ENCODE results near the gene LIN7A. TPM values are rescaled to one million over a fixed set of nuclear protein-coding genes. Genes with fewer than 3 reads are reported as not detected.

Gene LIN7A
- total and polyA plus RNA-seq, 2 of the 4 experiments (the other 2 are of a cell fraction) = 10.8 to 24.7 TPM

- H3K14ac ChIP-seq (replicated peaks; ENCODE audit: low read depth, low read length) = no peak overlapping the region
- no peak overlapping the region for H2BK5ac ChIP-seq (ENCODE audit: low read depth, low read length, poor library complexity, severe bottlenecking)
- no peaks in the 10 kb centered on the region; the same call in 1 of the 2 replicates for H3K27me3 ChIP-seq (ENCODE audit: control insufficient read depth, insufficient read depth, low read length)
- H4K20me1 ChIP-seq (ENCODE audit: insufficient read depth, low read length) = no peaks in the 10 kb centered on the region
- no CpG with 5 or more reads among the region's 3 CpGs for WGBS, 2 experiments (ENCODE audit: extremely low coverage in 2 of 2, insufficient read length in 1 of 2)
- H3K9me1 ChIP-seq (ENCODE audit: insufficient read depth, low read length) = no peaks in the 10 kb centered on the region
- H2AK5ac ChIP-seq (ENCODE audit: low read depth, low read length) = no peak overlapping the region
- H4K5ac ChIP-seq (ENCODE audit: low read depth, low read length) = no peak overlapping the region
- H3K79me1 ChIP-seq (ENCODE audit: low read depth in 1 of 2, low read length in 2 of 2) = no peaks in the 10 kb centered on the region
- dilution Hi-C loops (cut with HindIII; ENCODE audit: low sequenced_read_pairs, unreplicated experiment) (no loop called here), intact Hi-C loops (cut with micrococcal nuclease) (no loop called here), in situ Hi-C loops (cut with MboI; ENCODE audit: low sequenced_read_pairs) (no loop called here)
- H3K27ac ChIP-seq (ENCODE audit: insufficient read depth, low read length) = no peak overlapping the region
- H2BK20ac ChIP-seq (ENCODE audit: low read depth, low read length) = no peak overlapping the region
- H3K4me3 ChIP-seq (ENCODE audit: insufficient read depth, low read depth, low read length) = no peak overlapping the region
- no peak overlapping the region for H3K4ac ChIP-seq (ENCODE audit: low read depth, low read length)
- no peak overlapping the region for H4K91ac ChIP-seq (ENCODE audit: insufficient read depth, low read depth, low read length)
- no peak overlapping the region for H2AFZ ChIP-seq (replicated peaks; ENCODE audit: low read length, poor library complexity)
- H2BK15ac ChIP-seq (ENCODE audit: low read depth, low read length) = no peak overlapping the region
- no peak overlapping the region for H3K4me2 ChIP-seq (ENCODE audit: low read depth, low read length)
- H3K9ac ChIP-seq (ENCODE audit: low read depth, low read length) = no peak overlapping the region
- POLR2A ChIA-PET (ENCODE audit: unreplicated experiment) = no interaction called here
- H3K36me3 ChIP-seq (ENCODE audit: control insufficient read depth, insufficient read depth, low read length) = no peaks in the 10 kb centered on the region
- no peak overlapping the region for H3K56ac ChIP-seq (ENCODE audit: extremely low read depth, insufficient read depth, low read length)
- H2AK9ac ChIP-seq (replicated peaks; ENCODE audit: low read depth, low read length, poor library complexity) = no peak overlapping the region
- H3K9me3 ChIP-seq (ENCODE audit: control insufficient read depth, insufficient read depth, low read length) = no peaks in the 10 kb centered on the region
- no peak overlapping the region for H3K18ac ChIP-seq (ENCODE audit: low read depth, low read length)
- DNase-seq (no peak), ATAC-seq (ENCODE audit: low read depth) (no peak)
- no peak overlapping the region for H3K23ac ChIP-seq (ENCODE audit: low read depth, low read length)
- H4K8ac ChIP-seq (ENCODE audit: low read depth in 2 of 2, low read length in 2 of 2) = no peak overlapping the region
- BruUV-seq (replicated peaks) = no TSS peak
- no peak overlapping the region for H2BK120ac ChIP-seq (ENCODE audit: low read depth, low read length)
- CTCF ChIA-PET = no interaction called here
- TF ChIP-seq MAZ (IDR thresholded peaks at IDR 0.05; ENCODE audit: borderline replicate concordance, low read depth, low read length) = no peak
- 0 out of 2 replicates have a peak, but pooled peaks have one; percentile 19 for TF ChIP-seq MAFK (IDR thresholded peaks at IDR 0.05; ENCODE audit: low read depth, low read length)
- H3K4me1 ChIP-seq (ENCODE audit: control insufficient read depth, insufficient read depth, low read length) = no peaks in the 10 kb centered on the region
Measured at GRCh38 chr12:80967565-80967964, 29.8 kb upstream of the LIN7A start.

Data from IMR-90 (cell line).